CD4-positive, alpha-beta T cell (primary cell): ENCODE data around the gene PRKAB2. TPM values are rescaled to one million over a fixed set of nuclear protein-coding genes. Genes with fewer than 3 reads are reported as not detected.
"Not testable (repeated sequence)": the region's sequence is repeated elsewhere in the genome, so short reads cannot be mapped to it uniquely, and the experiment has no call there.

ENCODE experiments used
- ATAC-seq: fragments of 200-7000 bp; cut with Tn5 transposase; one replicate; pipeline ENCODE4 v1.10.0; 2022; ENCODE audit warnings: mild to moderate bottlenecking; ENCODE audit not compliant: poor library complexity
- CTCF ChIA-PET: fragments of 350-600 bp; sonication (Branson Sonifier 250); formaldehyde crosslinking; loops from one replicate; lab custom pipeline; 2021; ENCODE audit warnings: antibody characterized with exemption, inconsistent platforms; lab: Charles Lee
- POLR2A ChIA-PET: fragments of 350-600 bp; sonication (Branson Sonifier 250); formaldehyde crosslinking; loops from one replicate; lab custom pipeline; 2021; ENCODE audit warnings: antibody characterized with exemption, inconsistent platforms; lab: Charles Lee
- DNase-seq, 14 experiments: peaks; one replicate each; pipeline ENCODE4 v3.0.0-alpha.2; 2013 to 2020; ENCODE audit warnings: mixed read lengths in 2 of 14
- H3K27ac ChIP-seq, 2 donors: one replicate each; pipeline versions ENCODE4 v1.5.1 to v1.7.0; 2013; ENCODE audit warnings: low read length in 2 of 2, low read depth in 1 of 2, mild to moderate bottlenecking in 1 of 2
- H3K27me3 ChIP-seq, 2 experiments: 1 replicate in 1 of 2; 2 replicates in 1 of 2; pipeline versions ENCODE4 v1.6.1 to v1.7.0; 2013; ENCODE audit warnings: low read length in 2 of 2, control low read depth in 1 of 2, mild to moderate bottlenecking in 1 of 2, moderate library complexity in 1 of 2; ENCODE audit not compliant: insufficient read depth in 2 of 2, control insufficient read depth in 1 of 2
- H3K36me3 ChIP-seq: one replicate; pipeline ENCODE4 v1.6.1; 2013; ENCODE audit warnings: low read length, control low read depth; ENCODE audit not compliant: insufficient read depth
- H3K4me1 ChIP-seq: one replicate; pipeline ENCODE4 v1.6.1; 2013; ENCODE audit warnings: low read length, control low read depth; ENCODE audit not compliant: insufficient read depth
- H3K4me3 ChIP-seq: one replicate; pipeline ENCODE4 v1.5.1; 2013; ENCODE audit warnings: mild to moderate bottlenecking, low read length, moderate library complexity
- H3K9me3 ChIP-seq, 2 experiments: 1 replicate in 1 of 2; 2 replicates in 1 of 2; pipeline versions ENCODE4 v1.6.1 to v1.7.0; 2013; ENCODE audit warnings: low read length in 2 of 2, mild to moderate bottlenecking in 2 of 2, control low read depth in 1 of 2, moderate library complexity in 1 of 2; ENCODE audit not compliant: control insufficient read depth in 1 of 2, insufficient read depth in 1 of 2
- H3K27ac Mint-ChIP-seq: one replicate; pipeline ENCODE4 v1.8.0; 2020; ENCODE audit warnings: mixed read lengths
- H3K27me3 Mint-ChIP-seq: one replicate; pipeline ENCODE4 v1.8.0; 2021; ENCODE audit warnings: mixed read lengths
- H3K36me3 Mint-ChIP-seq: one replicate; pipeline ENCODE4 v1.8.0; 2021; ENCODE audit warnings: low read depth, mixed read lengths
- H3K4me1 Mint-ChIP-seq: one replicate; pipeline ENCODE4 v1.8.0; 2021; ENCODE audit warnings: low read depth, mixed read lengths
- H3K4me3 Mint-ChIP-seq: one replicate; pipeline ENCODE4 v1.8.0; 2020; ENCODE audit warnings: mild to moderate bottlenecking, mixed read lengths
- H3K9me3 Mint-ChIP-seq: one replicate; pipeline ENCODE4 v1.8.0; 2020; ENCODE audit warnings: mixed read lengths
- intact Hi-C, 2 experiments: fragments of 100-400 bp; cut with DNase I in 1 of 2; cut with micrococcal nuclease in 1 of 2; formaldehyde crosslinking; loops; one replicate each; pipeline versions ENCODE4 v1.15.1 to v1.9.0; 2023 to 2025; cut with DNase I, micrococcal nuclease
- total RNA-seq, 174 experiments: library from RNA in 2 of 174; stranded (reverse) in 2 of 174; gene quantifications; one replicate each; pipeline ENCODE4 v1.2.3 and lab custom pipeline; 2021 to 2026
- TF ChIP-seq, protein P1 (sequence below): fragments of 200-600 bp; IDR thresholded peaks from one replicate; pipeline ENCODE4 v1.8.0; 2022; ENCODE audit warnings: antibody characterized with exemption, mild to moderate bottlenecking

PRKAB2 gene
- total RNA-seq, 2 experiments from 2014 or later: 7.4 to 9.6 TPM

DNA sequence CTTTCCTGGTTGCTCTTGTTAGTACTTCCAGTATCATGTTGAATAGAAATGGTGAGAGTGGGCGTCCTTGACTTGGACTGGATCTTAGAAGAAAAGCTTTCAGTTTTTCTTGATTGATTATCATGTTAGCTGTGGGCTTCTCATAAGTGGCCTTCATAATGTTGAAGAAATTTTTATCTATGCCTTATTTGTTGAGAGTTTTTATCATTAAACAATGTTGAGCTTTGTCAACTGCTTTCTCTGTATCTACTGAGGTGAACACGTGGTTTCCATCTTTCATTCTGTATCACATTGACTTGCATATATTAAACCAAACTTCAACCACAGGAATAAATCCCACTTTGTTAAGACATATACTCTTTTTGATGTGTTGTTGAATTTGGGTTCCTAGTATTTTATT, 29.4 kb downstream of the PRKAB2 start:
- Mint-ChIP-seq H3K36me3 (no peaks in the 10 kb centered on the region), H3K9me3 (no peaks in the 10 kb centered on the region), H3K27ac (no peak overlapping the region), H3K27me3 (peaks cover 48% of the 10 kb centered on the region), H3K4me1 (no peaks in the 10 kb centered on the region), H3K4me3 (no peak overlapping the region)
- Histone ChIP-seq H3K9me3 (no peaks in the 10 kb centered on the region), H3K27me3 (peaks cover 0 to 8% of the 10 kb centered on the region in 2 experiments), H3K4me3 (no peak overlapping the region), H3K4me1 (no peaks in the 10 kb centered on the region), H3K27ac (no peak overlapping the region), H3K36me3 (no peaks in the 10 kb centered on the region)
- no peak for ATAC-seq
- DNase-seq: no peak
- ChIA-PET POLR2A (no interaction called here), CTCF (interaction anchor here (1.0 kb wide), 1 partner anchor 99 kb away, joined by 3 read pairs; the partner anchor contains the start of gene CHD1L)
- intact Hi-C loops: no loop called here
- TF ChIP-seq, protein P1, sequence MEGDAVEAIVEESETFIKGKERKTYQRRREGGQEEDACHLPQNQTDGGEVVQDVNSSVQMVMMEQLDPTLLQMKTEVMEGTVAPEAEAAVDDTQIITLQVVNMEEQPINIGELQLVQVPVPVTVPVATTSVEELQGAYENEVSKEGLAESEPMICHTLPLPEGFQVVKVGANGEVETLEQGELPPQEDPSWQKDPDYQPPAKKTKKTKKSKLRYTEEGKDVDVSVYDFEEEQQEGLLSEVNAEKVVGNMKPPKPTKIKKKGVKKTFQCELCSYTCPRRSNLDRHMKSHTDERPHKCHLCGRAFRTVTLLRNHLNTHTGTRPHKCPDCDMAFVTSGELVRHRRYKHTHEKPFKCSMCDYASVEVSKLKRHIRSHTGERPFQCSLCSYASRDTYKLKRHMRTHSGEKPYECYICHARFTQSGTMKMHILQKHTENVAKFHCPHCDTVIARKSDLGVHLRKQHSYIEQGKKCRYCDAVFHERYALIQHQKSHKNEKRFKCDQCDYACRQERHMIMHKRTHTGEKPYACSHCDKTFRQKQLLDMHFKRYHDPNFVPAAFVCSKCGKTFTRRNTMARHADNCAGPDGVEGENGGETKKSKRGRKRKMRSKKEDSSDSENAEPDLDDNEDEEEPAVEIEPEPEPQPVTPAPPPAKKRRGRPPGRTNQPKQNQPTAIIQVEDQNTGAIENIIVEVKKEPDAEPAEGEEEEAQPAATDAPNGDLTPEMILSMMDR: no peak

GRCh38 chr1:147130721-147131120, 41.5 kb downstream of the PRKAB2 start:
- CTCF ChIA-PET, DNase-seq, POLR2A ChIA-PET, ATAC-seq, H3K27ac Mint-ChIP-seq, H3K27ac ChIP-seq, intact Hi-C loops, H3K4me1 Mint-ChIP-seq, H3K36me3 ChIP-seq, H3K4me1 ChIP-seq, H3K9me3 Mint-ChIP-seq, H3K36me3 Mint-ChIP-seq, H3K9me3 ChIP-seq, H3K4me3 ChIP-seq, H3K4me3 Mint-ChIP-seq: not testable (repeated sequence)
- peaks cover 0 to 11% of the 10 kb centered on the region in 2 experiments for H3K27me3 ChIP-seq
- H3K27me3 Mint-ChIP-seq: peaks cover 29% of the 10 kb centered on the region

DNA sequence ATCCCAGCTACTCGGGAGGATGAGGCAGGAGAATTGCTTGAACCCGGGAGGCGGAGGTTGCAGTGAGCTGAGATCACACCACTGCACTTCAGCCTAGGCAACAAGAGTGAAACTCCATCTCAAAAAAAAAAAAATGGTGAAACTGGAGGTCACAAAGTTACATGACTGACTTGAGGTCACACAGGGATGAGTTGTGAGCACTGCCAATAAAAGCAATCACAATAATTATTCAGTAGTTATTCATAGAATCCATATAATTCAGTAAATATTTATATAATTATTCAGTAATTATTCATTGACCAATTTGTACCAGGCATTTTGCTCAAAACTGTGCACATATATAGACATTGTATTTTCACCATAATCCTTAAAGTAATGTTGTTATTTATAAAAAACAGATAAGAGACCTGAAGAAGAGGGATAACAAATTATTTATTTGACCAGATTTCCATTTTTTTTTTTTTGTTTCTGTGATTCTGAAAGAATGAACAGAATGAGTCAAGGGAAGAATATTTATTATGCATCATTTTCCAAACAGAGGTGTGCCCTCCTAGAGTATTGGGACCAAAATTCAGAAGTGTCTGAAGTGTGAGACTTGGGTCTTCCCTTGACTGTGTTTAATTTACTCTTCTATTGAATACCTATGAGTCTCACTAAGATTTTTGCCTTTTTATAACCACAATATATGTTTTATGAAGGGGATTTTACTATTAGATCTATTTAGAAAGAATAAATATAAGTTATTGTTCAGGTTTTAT, 43.0 kb downstream of the PRKAB2 start:
- H3K4me1 ChIP-seq: no peaks in the 10 kb centered on the region
- peaks cover 28% of the 10 kb centered on the region for H3K27me3 Mint-ChIP-seq
- no peak for ATAC-seq
- H3K9me3 Mint-ChIP-seq: no peaks in the 10 kb centered on the region
- intact Hi-C loops: no loop called here
- no peak overlapping the region for H3K27ac ChIP-seq
- H3K4me1 Mint-ChIP-seq: no peaks in the 10 kb centered on the region
- H3K36me3 ChIP-seq: no peaks in the 10 kb centered on the region
- ChIA-PET POLR2A (no interaction called here), CTCF (no interaction called here)
- H3K4me3 ChIP-seq: no peak overlapping the region
- H3K36me3 Mint-ChIP-seq: no peaks in the 10 kb centered on the region
- H3K9me3 ChIP-seq: no peaks in the 10 kb centered on the region
- TF ChIP-seq, protein P1: no peak
- no peak for DNase-seq
- H3K27ac Mint-ChIP-seq: no peak overlapping the region
- no peak overlapping the region for H3K4me3 Mint-ChIP-seq
- peaks cover 0 to 8% of the 10 kb centered on the region in 2 experiments for H3K27me3 ChIP-seq
